ENCODE measurements around the gene NIPBL.

- TF ChIP-seq YY1 (IDR thresholded peaks at IDR 0.05; ENCODE audit: low read depth), result no peak
- TF ChIP-seq REST (IDR thresholded peaks at IDR 0.05; ENCODE audit: low read depth), result no peak
- no peak for TF ChIP-seq FOXM1 (IDR thresholded peaks at IDR 0.05; ENCODE audit: borderline replicate concordance, low read depth)
- TF ChIP-seq RAD21 (IDR thresholded peaks at IDR 0.05; ENCODE audit: low read depth), result no peak
- peak; percentile 63 for TF ChIP-seq CEBPB (IDR thresholded peaks at IDR 0.05)
- TF ChIP-seq CREB1 (IDR thresholded peaks at IDR 0.05; ENCODE audit: low read depth), result no peak
- no peak for TF ChIP-seq MAX (IDR thresholded peaks at IDR 0.05)
- no peak for TF ChIP-seq TEAD4 (IDR thresholded peaks at IDR 0.05)
- no peak for TF ChIP-seq NFIC (IDR thresholded peaks at IDR 0.05)
- TF ChIP-seq TAF1 (IDR thresholded peaks at IDR 0.05; ENCODE audit: low read depth), result no peak
- no peak for TF ChIP-seq TCF12 (IDR thresholded peaks at IDR 0.05; ENCODE audit: low read depth)
- no peak for TF ChIP-seq USF1 (IDR thresholded peaks at IDR 0.05)
- no peak for TF ChIP-seq EP300 (IDR thresholded peaks at IDR 0.05; ENCODE audit: borderline replicate concordance)
Measured at GRCh38 chr5:37060030-37060429, 183.5 kb downstream of the NIPBL start.
